DMS114 treated with DMSO at 0.1 percent for 48 hours (cell line): ENCODE results near the gene DPYD.

Source experiments
- DNase-seq: peaks from one replicate; lab custom pipeline; 2025; ENCODE audit not compliant: unreplicated experiment; lab: John Stamatoyannopoulos, UW

DPYD gene

DNA sequence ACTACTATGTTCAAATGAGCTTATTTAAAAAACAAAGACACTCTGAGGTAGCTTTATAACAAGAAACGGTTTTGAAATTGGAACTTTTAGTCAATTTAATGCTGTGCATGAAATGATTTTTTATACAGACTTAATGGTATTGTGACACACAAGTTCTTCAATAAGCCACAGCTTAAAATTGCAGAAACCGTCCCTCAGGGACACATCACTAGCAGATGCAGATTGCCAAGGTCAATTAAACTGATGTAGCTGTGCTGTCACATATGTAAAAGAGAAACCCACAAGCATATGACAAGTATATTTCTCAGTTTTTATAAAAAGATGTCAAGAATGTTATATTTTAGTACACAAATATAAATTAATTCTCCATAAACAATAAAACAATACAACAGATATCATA, 366.9 kb downstream of the DPYD start:
- DNase-seq: no peak

GRCh38 chr1:97551113-97551512, 369.7 kb downstream of the DPYD start:
- no peak for DNase-seq

DNA sequence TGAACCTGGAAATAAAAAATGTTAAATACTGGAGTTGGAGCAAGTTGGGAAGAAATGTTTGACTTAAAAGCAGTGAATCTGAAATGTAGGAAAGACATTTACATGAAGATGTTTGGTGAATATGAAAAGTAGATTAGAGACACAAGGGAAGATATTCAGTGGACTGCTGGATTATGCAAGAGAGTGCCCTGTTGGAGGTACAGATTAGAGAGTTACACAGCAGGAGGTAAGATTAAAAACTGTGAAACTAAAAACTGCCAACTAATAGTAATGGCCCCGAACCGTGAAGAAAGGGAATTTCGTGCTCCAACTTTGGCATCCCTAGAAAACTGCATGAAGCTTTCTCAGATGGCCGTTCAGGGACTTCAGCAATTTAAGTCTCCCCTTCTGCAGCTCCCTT, 375.4 kb downstream of the DPYD start:
- DNase-seq: no peak

- DNase-seq: no peak
Observed at GRCh38 chr1:97540346-97540888, 380.4 kb downstream of the DPYD start.

GRCh38 chr1:97538113-97538512, 382.7 kb downstream of the DPYD start:
- DNase-seq: no peak

- DNase-seq: no peak
Observed at GRCh38 chr1:97533358-97533757, 387.5 kb downstream of the DPYD start.

GRCh38 chr1:97529600-97529999, 391.2 kb downstream of the DPYD start:
- no peak for DNase-seq

- DNase-seq: no peak
Observed at GRCh38 chr1:97524211-97524610, 396.6 kb downstream of the DPYD start.

DNA sequence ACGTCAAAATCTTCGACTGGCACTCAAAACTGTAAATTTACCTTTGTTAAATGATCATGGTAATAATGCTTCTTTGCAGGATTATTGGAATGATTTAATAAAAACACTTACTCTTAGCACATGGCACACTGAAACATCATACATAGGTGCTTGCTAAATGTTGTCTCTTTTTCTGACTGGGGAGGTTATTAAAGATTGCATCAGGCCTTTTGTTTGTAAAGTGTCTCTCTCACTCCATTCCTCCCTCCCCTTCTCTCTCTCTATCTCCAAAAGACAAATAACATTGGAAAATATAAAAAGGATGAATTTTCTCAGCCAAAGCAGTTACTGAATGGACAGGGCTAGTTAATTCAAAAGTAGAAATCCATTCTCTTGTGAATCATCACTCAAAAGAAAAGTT, 404.2 kb downstream of the DPYD start:
- DNase-seq: no peak

DNA sequence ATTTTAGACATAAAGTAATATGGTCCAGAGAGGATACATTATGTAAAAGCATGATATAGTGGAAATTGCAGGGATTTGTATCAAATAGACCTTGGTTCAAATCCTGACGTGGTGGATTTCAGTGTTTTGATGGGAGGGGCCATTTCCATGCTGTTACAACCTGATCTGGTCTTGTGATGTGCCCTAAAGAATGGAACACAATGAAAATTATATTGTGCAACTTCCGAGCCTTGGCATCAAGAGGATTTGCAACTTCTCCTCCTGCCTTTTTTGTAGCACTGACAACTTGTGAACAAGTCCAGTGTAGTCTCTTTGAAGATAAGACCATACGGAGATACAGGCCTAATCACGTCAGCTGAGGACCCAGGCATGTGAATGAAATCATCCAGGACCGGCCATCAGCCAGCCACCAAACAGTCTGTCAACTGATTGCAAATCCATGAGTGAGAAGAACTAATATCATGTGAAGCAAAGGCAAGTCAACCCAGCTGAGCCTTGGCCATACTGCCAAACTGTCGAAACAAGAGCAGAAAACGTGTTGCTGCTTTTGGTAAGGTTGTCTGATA, 412.1 kb downstream of the DPYD start:
- DNase-seq: no peak

- DNase-seq: no peak
Observed at GRCh38 chr1:97507863-97508262, 413.0 kb downstream of the DPYD start.

GRCh38 chr1:97506368-97506767, 414.5 kb downstream of the DPYD start:
- no peak for DNase-seq

DNA sequence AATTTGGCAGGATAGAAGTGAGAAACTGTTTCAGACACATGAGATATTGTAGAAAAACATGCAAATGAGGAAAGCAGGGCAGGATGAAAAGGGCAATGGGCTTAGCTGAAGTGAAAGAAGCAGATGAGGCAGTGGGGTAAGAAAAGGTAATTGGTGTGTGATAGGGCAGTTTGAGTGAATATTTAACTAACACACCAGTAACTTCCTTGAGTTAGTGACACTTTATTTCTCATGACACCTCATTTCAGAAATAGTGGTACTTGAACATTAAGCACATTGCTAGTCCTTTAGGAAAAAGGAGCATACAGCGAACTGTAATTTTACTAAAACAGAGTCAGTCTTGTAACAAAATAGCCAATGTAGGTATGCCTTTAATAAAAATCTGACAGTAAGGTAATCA, 415.0 kb downstream of the DPYD start:
- no peak for DNase-seq

DNA sequence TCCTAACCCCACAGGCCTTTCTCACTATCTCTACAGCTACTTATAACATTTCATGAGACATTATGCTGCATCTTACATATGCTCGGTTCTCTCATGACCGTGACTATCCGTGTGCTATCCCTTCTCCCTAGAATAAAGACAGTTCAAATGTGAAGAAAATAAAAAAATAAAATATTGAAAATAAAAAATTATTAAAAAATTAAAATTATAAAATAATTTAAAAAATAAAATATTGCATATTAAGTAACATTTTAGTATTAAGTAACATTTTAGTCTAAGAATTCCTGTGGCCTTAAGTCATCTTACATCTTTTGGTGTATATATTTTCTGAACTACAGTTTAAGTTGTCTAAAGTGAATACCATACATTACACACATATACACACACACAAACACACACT, 415.5 kb downstream of the DPYD start:
- DNase-seq: no peak

- no peak for DNase-seq
Observed at GRCh38 chr1:97502360-97502759, 418.5 kb downstream of the DPYD start.

DNA sequence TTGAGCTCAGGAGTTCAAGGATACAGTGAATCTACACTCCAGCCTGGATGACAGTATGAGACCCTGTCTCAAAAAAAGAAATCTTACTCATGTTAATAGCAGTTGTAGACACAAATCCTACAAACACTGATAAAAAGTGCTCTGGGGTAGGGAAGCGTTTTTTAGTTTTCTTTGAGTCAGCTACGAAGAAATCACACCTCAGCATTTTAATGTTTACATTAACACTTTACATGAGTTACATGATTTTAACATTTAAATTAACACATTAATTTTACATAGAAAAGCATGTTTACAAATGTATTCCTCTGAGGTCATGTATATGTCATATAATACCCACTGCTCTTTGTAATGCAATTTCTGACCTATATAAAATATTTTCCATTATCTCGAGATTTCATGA, 419.2 kb downstream of the DPYD start:
- no peak for DNase-seq

DNA sequence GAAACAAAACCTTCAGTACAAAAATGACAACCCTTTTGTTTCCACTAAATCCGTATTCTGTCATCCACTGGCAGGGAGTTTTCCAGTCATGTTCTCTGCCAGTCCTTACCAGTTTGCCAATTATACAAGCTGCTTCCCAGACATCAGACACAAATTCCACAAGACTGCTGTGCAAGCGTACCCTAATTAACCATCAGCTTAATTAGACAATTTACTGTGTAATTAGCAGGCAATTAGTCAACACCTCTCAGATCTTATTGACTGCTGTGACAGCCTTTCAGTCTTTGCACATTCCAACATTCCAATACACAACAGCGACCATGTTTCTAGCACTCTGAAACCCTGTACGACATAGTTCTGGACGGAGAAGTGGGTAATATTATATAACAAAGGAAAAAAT, 420.1 kb downstream of the DPYD start:
- no peak for DNase-seq

- no peak for DNase-seq
Observed at GRCh38 chr1:97499667-97500066, 421.2 kb downstream of the DPYD start.

- DNase-seq: no peak
Observed at GRCh38 chr1:97489834-97490233, 431.0 kb downstream of the DPYD start.

- no peak for DNase-seq
Observed at GRCh38 chr1:97488530-97488929, 432.3 kb downstream of the DPYD start.

DNA sequence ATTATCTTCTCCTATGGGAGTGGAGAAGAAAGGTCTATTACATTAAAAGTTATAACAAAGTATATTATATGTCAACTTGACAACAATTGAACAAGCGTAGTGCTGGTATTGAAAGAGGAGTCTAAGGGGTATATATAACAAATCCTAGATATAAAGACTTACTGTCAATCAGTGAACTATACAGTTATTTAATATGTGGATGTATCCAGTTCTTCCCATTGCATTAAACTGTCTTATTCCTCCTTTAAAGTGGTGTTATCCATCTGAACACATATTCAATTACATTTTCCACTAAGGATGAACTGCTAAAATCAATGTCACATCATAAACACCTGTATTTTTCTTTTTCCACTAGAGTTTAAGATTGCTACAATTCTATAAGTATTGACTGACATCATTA, 438.8 kb downstream of the DPYD start:
- DNase-seq: no peak

- DNase-seq: no peak
Observed at GRCh38 chr1:97467445-97467844, 453.4 kb downstream of the DPYD start.

DNA sequence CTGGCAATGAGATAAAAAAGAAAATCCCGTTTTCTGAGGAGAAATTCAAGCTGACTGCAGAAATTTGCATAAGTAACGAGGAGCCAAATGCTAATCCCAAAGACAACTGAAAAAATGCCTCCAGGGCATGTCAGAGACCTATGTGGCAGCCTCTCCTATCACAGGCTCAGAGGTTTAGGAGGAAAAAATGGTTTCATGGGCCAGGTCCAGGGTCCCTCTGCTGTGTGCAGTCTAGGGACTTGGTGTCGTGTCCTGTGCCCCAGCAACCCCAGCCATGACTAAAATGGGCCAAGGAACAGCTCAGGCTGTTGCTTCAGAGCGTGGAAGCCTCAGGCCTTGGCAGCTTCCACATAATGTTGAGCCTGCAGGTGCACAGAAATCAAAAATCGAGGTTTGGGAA, 456.5 kb downstream of the DPYD start:
- DNase-seq: no peak

DNA sequence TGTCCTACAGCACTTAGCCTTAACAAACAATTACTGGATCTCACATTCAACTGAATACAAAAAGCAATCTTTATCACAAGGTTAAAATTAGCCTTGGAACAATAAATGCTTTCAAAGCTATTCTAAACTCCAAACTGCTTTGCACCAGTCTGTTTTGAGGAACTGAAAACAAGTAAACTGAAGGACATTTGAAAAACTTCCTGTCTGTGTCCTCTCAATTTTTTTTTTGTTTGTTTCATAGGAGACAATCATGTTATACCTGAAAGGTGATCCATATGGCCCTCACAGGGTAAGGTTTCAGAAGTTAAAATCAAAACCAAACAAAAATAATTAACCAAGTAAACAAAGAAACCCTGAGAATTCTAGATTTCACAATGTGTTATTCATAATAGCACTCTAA, 459.1 kb downstream of the DPYD start:
- no peak for DNase-seq
